Caco-2 (cell line): Measurements from ENCODE around the gene ZNF783. TPM values are rescaled to one million over a fixed set of nuclear protein-coding genes. Genes with fewer than 3 reads are reported as not detected.
A peak's percentile ranks its signal among the peaks of the same experiment; 100 is the strongest.

Experiments used
- Bru-seq: library from RNA; stranded (reverse); fragments of 400-500 nt; gene quantifications from one replicate; lab custom pipeline; 2021; lab: Mats Ljungman, UMichigan
- BruChase-seq, 2 experiments: library from RNA; stranded (reverse); fragments of 400-500 nt; gene quantifications; one replicate each; lab custom pipeline; 2021; lab: Mats Ljungman, UMichigan
- BruUV-seq: library from RNA; stranded (reverse); fragments of 400-500 nt; replicated peaks from 2 replicates; lab custom pipeline; 2021; lab: Mats Ljungman, UMichigan
- CTCF ChIA-PET: fragments of 300-600 bp; sonication (Branson Sonifier 250); formaldehyde crosslinking; loops from one replicate; lab custom pipeline; 2022; ENCODE audit warnings: antibody characterized with exemption; lab: Charles Lee
- POLR2A ChIA-PET: fragments of 300-600 bp; sonication (Branson Sonifier 250); formaldehyde crosslinking; loops from one replicate; lab custom pipeline; 2022; ENCODE audit warnings: antibody characterized with exemption; lab: Charles Lee
- DNase-seq, 2 experiments: peaks; one replicate each; pipeline versions ENCODE4 v3.0.0 to v3.0.0-alpha.2; 2020 to 2022
- H3K27me3 ChIP-seq: replicated peaks from 2 replicates; pipeline ENCODE4 v1.6.0; 2011; ENCODE audit warnings: low read length; ENCODE audit not compliant: control insufficient read depth, insufficient read depth
- H3K36me3 ChIP-seq: 2 replicates; pipeline ENCODE4 v1.5.1; 2011; ENCODE audit warnings: low read length; ENCODE audit not compliant: control insufficient read depth, insufficient read depth
- H3K4me1 ChIP-seq: fragments of 250-450 bp; sonication (Bioruptor Pico); 2 replicates; pipeline ENCODE4 v1.5.1; 2020; ENCODE audit warnings: mild to moderate bottlenecking
- H3K4me3 ChIP-seq: 2 replicates; pipeline ENCODE4 v1.5.1; 2011; ENCODE audit warnings: low read depth, mild to moderate bottlenecking, control low read depth, low read length
- H3K9me3 ChIP-seq: fragments of 250-450 bp; sonication (Bioruptor Pico); 2 replicates; pipeline ENCODE4 v1.5.1; 2020; ENCODE audit warnings: mild to moderate bottlenecking, moderate library complexity
- H3K27ac Mint-ChIP-seq: one replicate; pipeline ENCODE4 v1.8.0; 2022; ENCODE audit warnings: mixed read lengths; ENCODE audit not compliant: unreplicated experiment
- H3K27me3 Mint-ChIP-seq: one replicate; pipeline ENCODE4 v1.8.0; 2022; ENCODE audit warnings: mixed read lengths; ENCODE audit not compliant: insufficient read depth, unreplicated experiment
- H3K36me3 Mint-ChIP-seq: one replicate; pipeline ENCODE4 v1.8.0; 2022; ENCODE audit warnings: mild to moderate bottlenecking, mixed read lengths; ENCODE audit not compliant: insufficient read depth, unreplicated experiment
- H3K4me1 Mint-ChIP-seq: one replicate; pipeline ENCODE4 v1.8.0; 2022; ENCODE audit warnings: low read depth, mixed read lengths; ENCODE audit not compliant: unreplicated experiment
- H3K4me3 Mint-ChIP-seq: one replicate; pipeline ENCODE4 v1.8.0; 2022; ENCODE audit warnings: mild to moderate bottlenecking, moderate library complexity, mixed read lengths; ENCODE audit not compliant: unreplicated experiment
- H3K9me3 Mint-ChIP-seq: one replicate; pipeline ENCODE4 v1.8.0; 2022; ENCODE audit warnings: mixed read lengths; ENCODE audit not compliant: unreplicated experiment
- intact Hi-C: fragments of 100-400 bp; cut with micrococcal nuclease; formaldehyde crosslinking; loops from one replicate; pipeline ENCODE4 v1.10.0; 2022; ENCODE audit not compliant: unreplicated experiment
- long read RNA-seq: library from polyadenylated mRNA; stranded (forward); transcript quantifications from one replicate; pipeline ENCODE4 v2.0.0, GENCODE V29; 2022
- total RNA-seq: library from RNA; stranded (reverse); gene quantifications from 2 replicates; pipeline ENCODE4 v1.2.3, GENCODE V29; 2022
- TF ChIP-seq, protein P1 (sequence below), 2 experiments: fragments of 200-600 bp in 1 of 2; IDR thresholded peaks; 1 replicate in 1 of 2; 2 replicates in 1 of 2; pipeline versions ENCODE4 v1.5.1 to v1.8.0; 2011 to 2022; ENCODE audit warnings: antibody characterized with exemption in 1 of 2, control low read depth in 1 of 2, inconsistent platforms in 1 of 2, low read depth in 1 of 2, low read length in 1 of 2, mild to moderate bottlenecking in 1 of 2, moderate library complexity in 1 of 2; ENCODE audit not compliant: insufficient read depth in 1 of 2, severe bottlenecking in 1 of 2, unreplicated experiment in 1 of 2

Gene ZNF783
- total RNA-seq (26.1 and 27.3 TPM in 2 replicates), Bru-seq, nascent RNA (percentile 90 among the genes with signal in this experiment), BruChase-seq, experiment 1, labeled RNA remaining after a 2-hour chase (percentile 89 among the genes with signal in this experiment), BruChase-seq, experiment 2, labeled RNA remaining after a 6-hour chase (percentile 88 among the genes with signal in this experiment)
- long read RNA-seq, full-length matches to known transcripts = 8 of 19 reads
- long read RNA-seq, partial matches to known transcripts = 6 of 19 reads
- long read RNA-seq, other reads (novel, unspliced or antisense) = 5 of 19 reads

DNA sequence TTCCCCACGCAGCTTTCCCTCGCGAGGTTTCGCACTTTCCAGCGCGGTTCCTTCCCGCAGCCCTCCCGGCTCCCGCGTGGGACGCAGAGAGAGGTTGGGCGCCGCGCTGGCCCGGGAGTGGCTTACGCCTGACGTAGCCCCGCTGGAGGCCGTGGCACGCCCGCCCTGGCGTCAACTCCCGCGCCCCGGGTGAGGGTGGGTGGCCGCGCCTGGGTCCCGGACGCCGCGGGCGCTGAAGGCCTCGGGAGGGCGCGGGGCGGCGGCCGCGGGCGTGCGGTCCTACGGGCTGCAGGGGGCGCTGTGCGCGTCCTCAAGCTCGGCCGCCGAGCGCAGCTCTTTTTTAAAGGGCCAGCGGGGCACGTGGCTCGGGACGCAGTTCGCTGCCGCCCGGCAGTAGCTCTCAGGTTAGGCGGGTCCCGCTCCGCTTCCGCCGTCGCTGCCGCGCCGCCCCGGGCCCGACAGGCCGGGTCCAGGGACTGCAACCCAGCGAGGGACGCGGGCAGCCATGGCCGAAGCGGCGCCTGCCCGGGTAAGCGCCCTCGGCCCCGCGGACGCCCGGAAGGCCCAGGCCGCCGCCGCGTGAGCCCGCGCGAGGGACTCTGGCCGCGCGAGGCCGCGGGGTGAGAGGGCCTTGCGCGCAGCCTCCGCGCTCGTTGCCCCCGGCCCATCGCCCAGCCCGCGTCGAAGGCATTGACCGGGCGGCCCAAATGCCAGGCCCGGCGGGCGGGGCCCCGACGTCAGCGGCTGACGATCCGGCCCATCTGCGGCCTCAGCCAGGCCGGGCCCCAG is at the start of gene ZNF783:
Gene ZNF783, plus strand, starts transcription at position 368 of the 789 bp plus-strand sequence. Its CDS starts 138 bp downstream, at position 506.
- ChIA-PET CTCF (interaction anchor here (0.5 to 3.1 kb wide), 10 partner anchors 9 to 400 kb away, joined by 3 to 35 read pairs (median 4); partner anchors contain the start of gene ZNF282), POLR2A (interaction anchor here (0.5 to 1.4 kb wide), 5 partner anchors 9 to 67 kb away, joined by 3 to 16 read pairs (median 4); partner anchors contain the start of gene ZNF282)
- no peaks in the 10 kb centered on the region for H3K27me3 Mint-ChIP-seq
- Histone ChIP-seq H3K27me3 (no peaks in the 10 kb centered on the region), H3K4me1 (no peaks in the 10 kb centered on the region), H3K9me3 (no peaks in the 10 kb centered on the region), H3K4me3 (peak within 1 kb of the TSS; percentile 65), H3K36me3 (peaks cover 3% of the 10 kb centered on the region)
- intact Hi-C loops = loop anchor here (1.0 to 5.0 kb wide), 5 partner anchors 23 to 233 kb away; partner anchors contain the start of genes PDIA4 and ZNF212
- peaks cover 8% of the 10 kb centered on the region for H3K4me1 Mint-ChIP-seq
- BruUV-seq = no TSS peak
- H3K27ac Mint-ChIP-seq = peak within 1 kb of the TSS; percentile 94
- no peaks in the 10 kb centered on the region for H3K9me3 Mint-ChIP-seq
- peak; percentile 87 to 91 for DNase-seq
- H3K4me3 Mint-ChIP-seq = peak within 1 kb of the TSS; percentile 84
- TF ChIP-seq, protein P1, sequence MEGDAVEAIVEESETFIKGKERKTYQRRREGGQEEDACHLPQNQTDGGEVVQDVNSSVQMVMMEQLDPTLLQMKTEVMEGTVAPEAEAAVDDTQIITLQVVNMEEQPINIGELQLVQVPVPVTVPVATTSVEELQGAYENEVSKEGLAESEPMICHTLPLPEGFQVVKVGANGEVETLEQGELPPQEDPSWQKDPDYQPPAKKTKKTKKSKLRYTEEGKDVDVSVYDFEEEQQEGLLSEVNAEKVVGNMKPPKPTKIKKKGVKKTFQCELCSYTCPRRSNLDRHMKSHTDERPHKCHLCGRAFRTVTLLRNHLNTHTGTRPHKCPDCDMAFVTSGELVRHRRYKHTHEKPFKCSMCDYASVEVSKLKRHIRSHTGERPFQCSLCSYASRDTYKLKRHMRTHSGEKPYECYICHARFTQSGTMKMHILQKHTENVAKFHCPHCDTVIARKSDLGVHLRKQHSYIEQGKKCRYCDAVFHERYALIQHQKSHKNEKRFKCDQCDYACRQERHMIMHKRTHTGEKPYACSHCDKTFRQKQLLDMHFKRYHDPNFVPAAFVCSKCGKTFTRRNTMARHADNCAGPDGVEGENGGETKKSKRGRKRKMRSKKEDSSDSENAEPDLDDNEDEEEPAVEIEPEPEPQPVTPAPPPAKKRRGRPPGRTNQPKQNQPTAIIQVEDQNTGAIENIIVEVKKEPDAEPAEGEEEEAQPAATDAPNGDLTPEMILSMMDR (IDR thresholded peaks at IDR 0.05; ENCODE audit: insufficient read depth in 1 of 2, low read depth in 1 of 2, low read length in 1 of 2, severe bottlenecking in 1 of 2, unreplicated experiment in 1 of 2) = peak; percentile 58 to 90
- H3K36me3 Mint-ChIP-seq = peaks cover 34% of the 10 kb centered on the region

DNA sequence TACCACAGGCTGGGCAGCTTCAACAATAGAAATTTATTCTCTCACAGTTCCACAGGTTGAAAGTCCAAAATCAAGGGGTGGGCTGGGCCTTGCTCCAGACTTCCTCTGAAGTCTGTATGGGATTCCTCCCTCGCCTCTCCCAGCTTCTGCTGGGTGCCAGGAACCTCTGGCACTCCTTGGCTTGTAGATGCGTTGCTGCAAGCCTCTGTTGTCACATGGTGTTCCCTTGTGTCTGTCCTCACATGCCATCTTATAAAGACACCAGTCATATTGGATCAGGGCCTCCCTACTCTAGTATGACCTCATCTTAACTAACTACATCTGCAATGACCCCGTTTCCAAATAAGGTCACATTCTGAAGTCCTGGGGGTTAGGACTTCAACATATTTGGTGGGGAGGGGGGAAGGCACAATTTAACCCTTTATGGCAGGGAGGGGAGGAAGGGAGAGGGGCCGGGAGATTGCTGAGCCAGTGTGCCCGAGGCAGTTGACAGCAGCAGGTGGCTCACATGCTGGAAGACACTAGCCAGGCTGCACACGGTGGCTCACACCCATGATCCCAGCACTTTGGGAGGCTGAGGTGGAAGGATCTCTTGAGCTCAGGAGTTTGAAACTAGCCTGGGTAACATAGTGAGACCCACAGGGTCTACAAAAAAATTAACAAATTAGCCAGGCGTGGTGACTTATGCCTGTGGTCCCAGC is 47.8 kb upstream of the ZNF783 start:
- Mint-ChIP-seq H3K4me1 (no peaks in the 10 kb centered on the region), H3K27ac (peak overlapping the region; percentile 22)

More for the DNA sequence above, 47.8 kb upstream of the ZNF783 start:
- H3K27me3 ChIP-seq = no peaks in the 10 kb centered on the region
- no peaks in the 10 kb centered on the region for H3K27me3 Mint-ChIP-seq
- TF ChIP-seq, protein P1 (IDR thresholded peaks at IDR 0.05; ENCODE audit: insufficient read depth in 1 of 2, low read depth in 1 of 2, low read length in 1 of 2, severe bottlenecking in 1 of 2, unreplicated experiment in 1 of 2) = no peak
- H3K36me3 ChIP-seq = peaks cover 2% of the 10 kb centered on the region
- peaks cover 96% of the 10 kb centered on the region for H3K36me3 Mint-ChIP-seq
- H3K4me1 ChIP-seq = peaks cover 7% of the 10 kb centered on the region; the same call in 1 of the 2 replicates
- H3K9me3 ChIP-seq = no peaks in the 10 kb centered on the region
- intact Hi-C loops = no loop called here
- POLR2A ChIA-PET = interaction anchor here (0.6 kb wide), 1 partner anchor 1834 kb away, joined by 4 read pairs; no protein-coding TSS in a partner anchor
- H3K4me3 Mint-ChIP-seq = no peak overlapping the region
- no TSS peak for BruUV-seq
- no peak overlapping the region for H3K4me3 ChIP-seq
- H3K9me3 Mint-ChIP-seq = no peaks in the 10 kb centered on the region
- CTCF ChIA-PET = no interaction called here
- no peak for DNase-seq
